ENCODE measurements around the gene RSBN1. TPM values are rescaled to one million over a fixed set of nuclear protein-coding genes. Genes with fewer than 3 reads are reported as not detected.

RSBN1 gene
- total and polyA plus RNA-seq, 2 experiments from 2014 or later = 15.4 to 17.4 TPM

- no peak for ATAC-seq
- H3K4me3 Mint-ChIP-seq = no peak overlapping the region
Observed at GRCh38 chr1:113802367-113803007, 9.8 kb downstream of the RSBN1 start.

More at GRCh38 chr1:113802367-113803007, 9.8 kb downstream of the RSBN1 start:
- H4K20me1 ChIP-seq (replicated peaks; ENCODE audit: insufficient read depth) = peaks cover 25% of the 10 kb centered on the region
- H3K79me2 ChIP-seq (replicated peaks; ENCODE audit: insufficient read depth) = peaks cover 92% of the 10 kb centered on the region
- H3K4me1 Mint-ChIP-seq = peaks cover 8% of the 10 kb centered on the region
- DNase-seq (ENCODE audit: low spot score) = no peak
- TF ChIP-seq CTCF (conservative IDR thresholded peaks at IDR 0.05; ENCODE audit: low read depth in 2 of 2) (no peak), EZH2 (IDR thresholded peaks at IDR 0.05; ENCODE audit: low read depth, unreplicated experiment) (no peak), JUNB (IDR thresholded peaks at IDR 0.05; ENCODE audit: unreplicated experiment) (no peak), ETS1 (IDR thresholded peaks at IDR 0.05) (no peak), NANOG (IDR thresholded peaks at IDR 0.05; ENCODE audit: borderline replicate concordance) (no peak), EZH2phosphoT487 (IDR thresholded peaks at IDR 0.05; ENCODE audit: unreplicated experiment) (no peak), REST (IDR thresholded peaks at IDR 0.05; ENCODE audit: unreplicated experiment) (no peak), CREB1 (CRISPR knock-in tag; IDR thresholded peaks at IDR 0.05; ENCODE audit: low read depth) (no peak), STAT1 (IDR thresholded peaks at IDR 0.05; ENCODE audit: unreplicated experiment) (no peak), POLR2AphosphoS5 (IDR thresholded peaks at IDR 0.05; ENCODE audit: low read depth) (no peak), ZNF331 (CRISPR knock-in tag; IDR thresholded peaks at IDR 0.05; ENCODE audit: low read depth) (no peak), ZNF114 (CRISPR knock-in tag; IDR thresholded peaks at IDR 0.05) (no peak), ZNF462 (CRISPR knock-in tag; IDR thresholded peaks at IDR 0.05) (no peak)
- H3K27ac Mint-ChIP-seq = no peak overlapping the region
- peaks cover 10% of the 10 kb centered on the region; the same call in 1 of the 2 replicates for H3K4me1 ChIP-seq (ENCODE audit: insufficient read depth)
- no peaks in the 10 kb centered on the region for H3F3A ChIP-seq (replicated peaks; ENCODE audit: low read depth)
- H3K36me3 Mint-ChIP-seq (ENCODE audit: low read depth) = peaks cover 7% of the 10 kb centered on the region; the same call in 2 of the 3 replicates
- no peaks in the 10 kb centered on the region for H3K27me3 Mint-ChIP-seq (ENCODE audit: insufficient read depth, low read depth, poor library complexity)
- H3K9me2 ChIP-seq (ENCODE audit: insufficient read depth) = no peaks in the 10 kb centered on the region
- H2AFZ ChIP-seq = no peak overlapping the region
- no peak overlapping the region for H3K4me3 ChIP-seq
- H3K36me3 ChIP-seq (ENCODE audit: insufficient read depth) = no peaks in the 10 kb centered on the region
- H3K27me3 ChIP-seq (ENCODE audit: insufficient read depth) = no peaks in the 10 kb centered on the region
- no peak overlapping the region for H3K27ac ChIP-seq (ENCODE audit: low read depth)
- no peaks in the 10 kb centered on the region for H3K9me3 Mint-ChIP-seq
- no peak overlapping the region for H3K4me2 ChIP-seq
